Small intestine (tissue), 16 donors: ENCODE measurements around the gene TAF11L11. TPM values are rescaled to one million over a fixed set of nuclear protein-coding genes. Genes with fewer than 3 reads are reported as not detected.
"Not testable (repeated sequence)": the region's sequence is repeated elsewhere in the genome, so short reads cannot be mapped to it uniquely, and the experiment has no call there.

Source experiments
- DNase-seq, 2 donors: peaks; one replicate each; pipeline versions ENCODE4 v3.0.0 to v3.0.0-alpha.2; 2013
- FAIRE-seq: peaks from 2 replicates; lab custom pipeline; 2012; peaks lifted over from hg19 to GRCh38; lab: Jason Lieb, UNC
- H3K27ac ChIP-seq, 3 donors: one replicate each; pipeline ENCODE4 v1.5.1; 2013; ENCODE audit warnings: low read length in 2 of 3, mild to moderate bottlenecking in 2 of 3, control low read depth in 1 of 3, inconsistent platforms in 1 of 3, low read depth in 1 of 3, moderate library complexity in 1 of 3
- H3K27me3 ChIP-seq, 3 donors: one replicate each; pipeline ENCODE4 v1.6.1; 2013; ENCODE audit warnings: low read length in 3 of 3, inconsistent platforms in 1 of 3; ENCODE audit not compliant: control insufficient read depth in 3 of 3, insufficient read depth in 3 of 3
- H3K36me3 ChIP-seq, 3 donors: one replicate each; pipeline ENCODE4 v1.6.1; 2013; ENCODE audit warnings: low read length in 3 of 3, inconsistent platforms in 1 of 3, low read depth in 1 of 3, mild to moderate bottlenecking in 1 of 3, moderate library complexity in 1 of 3; ENCODE audit not compliant: control insufficient read depth in 3 of 3, insufficient read depth in 2 of 3
- H3K4me1 ChIP-seq, 3 donors: one replicate each; pipeline ENCODE4 v1.6.1; 2013; ENCODE audit warnings: low read length in 2 of 3, inconsistent platforms in 1 of 3, low read depth in 1 of 3, mild to moderate bottlenecking in 1 of 3, moderate library complexity in 1 of 3; ENCODE audit not compliant: control insufficient read depth in 3 of 3, insufficient read depth in 2 of 3
- H3K4me3 ChIP-seq, 3 donors: one replicate each; pipeline ENCODE4 v1.5.1; 2013; ENCODE audit warnings: low read length in 3 of 3, control low read depth in 1 of 3, inconsistent platforms in 1 of 3, low read depth in 1 of 3, mild to moderate bottlenecking in 1 of 3, moderate library complexity in 1 of 3
- H3K9me3 ChIP-seq, 2 donors: one replicate each; pipeline ENCODE4 v1.6.1; 2013; ENCODE audit warnings: low read depth in 1 of 2, low read length in 1 of 2; ENCODE audit not compliant: control insufficient read depth in 2 of 2, insufficient read depth in 1 of 2
- WGBS, 3 donors: extraction: QIAGEN DNeasy Blood & Tissue Kit; methylation state at CpG; one replicate each; pipeline ENCODE4 v1.1.7; 2013; 5-methylcytosine and 5-hydroxymethylcytosine counted together
- long read RNA-seq, 10 donors: transcript quantifications; one replicate each; lab custom pipeline, GENCODE V29; 2026
- polyA plus RNA-seq, 4 donors: library from polyadenylated mRNA; stranded (reverse) in 3 of 4; unstranded in 1 of 4; fragments of 200-250 nt in 3 of 4; fragments of 120-200 nt in 1 of 4; gene quantifications; one replicate each; pipeline versions ENCODE4 v1.2.1 to v1.2.3, GENCODE V29; 2013
- donor health status: healthy with polysubstance abuse.
- donor health status: control.
- donor health status: control.
- donor health status: Bipolar disorder and iron deficiency.
- donor health status: healthy.

TAF11L11 gene
- polyA plus RNA-seq = not detected
- long read RNA-seq, donor 1 = 0 reads
- long read RNA-seq, donor 2 = 0 reads
- long read RNA-seq, donor 3 = 0 reads
- long read RNA-seq, donor 4 = 0 reads
- long read RNA-seq, donor 5 = 0 reads
- long read RNA-seq, donor 6 = 0 reads
- long read RNA-seq, donor 7 = 0 reads
- long read RNA-seq, donor 8 = 0 reads
- long read RNA-seq, donor 9 = 0 reads
- long read RNA-seq, donor 10 = 0 reads

DNA sequence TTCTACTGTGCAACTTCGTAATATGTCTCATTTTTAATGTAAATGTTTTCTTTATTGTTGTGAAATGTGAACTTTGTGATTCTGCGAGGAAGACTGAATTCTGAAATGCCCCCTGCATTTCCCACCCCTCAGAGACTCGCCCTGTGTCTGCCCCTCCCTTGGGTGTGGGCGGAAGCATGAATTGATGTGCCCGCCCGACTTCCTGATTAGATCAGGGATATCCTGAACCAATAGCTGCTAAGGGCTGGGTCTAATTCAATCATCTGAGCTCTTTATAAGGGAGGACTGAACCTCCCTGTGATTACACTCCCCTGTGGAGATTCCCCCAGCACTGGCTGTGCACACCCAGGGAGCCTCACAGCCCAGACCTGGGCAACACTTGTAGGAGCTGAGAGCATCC lies at the start of gene TAF11L11:
TAF11L11 (plus strand) TSS at position 304 of the 400 bp plus-strand sequence.
- H3K36me3 ChIP-seq, FAIRE-seq, H3K4me1 ChIP-seq, H3K4me3 ChIP-seq, DNase-seq, H3K27ac ChIP-seq, H3K27me3 ChIP-seq: not testable (repeated sequence)
- 50 to 63% (median 55%) methylated on average over 6 of the region's 6 CpGs for WGBS, 3 donors
- H3K9me3 ChIP-seq = peaks cover 0 to 14% of the 10 kb centered on the region in 2 donors

DNA sequence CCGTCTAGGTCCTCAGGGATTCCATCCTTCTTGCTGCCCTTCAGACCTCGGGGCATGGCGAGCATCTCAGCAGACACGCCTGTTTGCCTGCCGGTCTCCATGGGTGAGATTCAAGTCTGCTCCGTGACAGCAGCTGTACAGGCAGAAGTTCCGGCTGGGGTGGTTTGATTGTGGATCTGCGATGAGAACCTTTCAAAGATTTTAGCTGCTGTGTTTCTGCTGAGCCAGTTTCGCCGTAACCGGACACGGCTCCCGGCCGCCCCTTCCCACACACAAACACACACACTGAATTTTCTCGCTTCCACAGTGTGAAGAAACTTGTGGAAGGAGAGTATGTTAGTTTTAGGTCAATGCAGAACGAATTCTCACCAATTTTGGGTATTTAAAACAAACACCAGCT lies 18.3 kb upstream of the TAF11L11 start, which contains the start of gene TAF11L7:
TAF11L7 (minus strand) TSS at position 101 of the 400 bp plus-strand sequence.
- H3K36me3 ChIP-seq, H3K27me3 ChIP-seq, H3K9me3 ChIP-seq, DNase-seq, H3K27ac ChIP-seq, FAIRE-seq, H3K4me3 ChIP-seq, H3K4me1 ChIP-seq: not testable (repeated sequence)
- WGBS, 3 donors = no CpG with 5 or more reads among the region's 16 CpGs

GRCh38 chr5:17590860-17591259 lies 13.1 kb upstream of the TAF11L11 start, which contains the start of gene TAF11L8:
Gene TAF11L8, minus strand, starts transcription at chr5:17590960.
- not testable (repeated sequence) for DNase-seq, H3K9me3 ChIP-seq, H3K36me3 ChIP-seq, H3K4me3 ChIP-seq, H3K27me3 ChIP-seq, H3K4me1 ChIP-seq, H3K27ac ChIP-seq, FAIRE-seq
- WGBS, 3 donors = no CpG with 5 or more reads among the region's 16 CpGs

GRCh38 chr5:17594255-17594654 lies 9.7 kb upstream of the TAF11L11 start, which contains the start of gene TAF11L9:
Gene TAF11L9, minus strand, starts transcription at chr5:17594394.
- not testable (repeated sequence) for H3K27me3 ChIP-seq, H3K4me3 ChIP-seq, FAIRE-seq, H3K27ac ChIP-seq, H3K4me1 ChIP-seq, H3K9me3 ChIP-seq, H3K36me3 ChIP-seq, DNase-seq
- WGBS, 3 donors = 94 to 97% (median 96%) methylated on average over 7 to 9 of the region's 15 CpGs

- not testable (repeated sequence) for H3K27ac ChIP-seq, DNase-seq, H3K27me3 ChIP-seq, H3K4me1 ChIP-seq, H3K4me3 ChIP-seq, FAIRE-seq, H3K36me3 ChIP-seq
- WGBS, 3 donors = no CpG with 5 or more reads among the region's 15 CpGs
- peaks cover 0 to 11% of the 10 kb centered on the region in 2 donors for H3K9me3 ChIP-seq
These were observed 6.3 kb upstream of the TAF11L11 start, which contains the start of gene TAF11L10 for GRCh38 chr5:17597728-17598127. Gene TAF11L10, minus strand, starts transcription at chr5:17597828.

GRCh38 chr5:17604951-17605350 lies 968 bp downstream of the TAF11L11 start:
- H3K36me3 ChIP-seq = no peaks in the 10 kb centered on the region
- H3K4me3 ChIP-seq = no peak overlapping the region
- no peak overlapping the region for H3K27ac ChIP-seq
- no peaks in the 10 kb centered on the region for H3K4me1 ChIP-seq
- H3K27me3 ChIP-seq = no peaks in the 10 kb centered on the region
- WGBS, 3 donors = 91 to 93% (median 92%) methylated on average over 13 to 14 of the region's 14 CpGs
- peaks cover 0 to 14% of the 10 kb centered on the region in 2 donors for H3K9me3 ChIP-seq
- DNase-seq (no peak), FAIRE-seq (no peak)

- H3K4me1 ChIP-seq, H3K4me3 ChIP-seq, H3K27ac ChIP-seq, DNase-seq, H3K36me3 ChIP-seq, FAIRE-seq, H3K27me3 ChIP-seq, H3K9me3 ChIP-seq: not testable (repeated sequence)
- WGBS, 3 donors = 85 to 90% (median 90%) methylated on average over 4 of the region's 4 CpGs
These were observed 3.5 kb downstream of the TAF11L11 start for GRCh38 chr5:17607461-17607860.

DNA sequence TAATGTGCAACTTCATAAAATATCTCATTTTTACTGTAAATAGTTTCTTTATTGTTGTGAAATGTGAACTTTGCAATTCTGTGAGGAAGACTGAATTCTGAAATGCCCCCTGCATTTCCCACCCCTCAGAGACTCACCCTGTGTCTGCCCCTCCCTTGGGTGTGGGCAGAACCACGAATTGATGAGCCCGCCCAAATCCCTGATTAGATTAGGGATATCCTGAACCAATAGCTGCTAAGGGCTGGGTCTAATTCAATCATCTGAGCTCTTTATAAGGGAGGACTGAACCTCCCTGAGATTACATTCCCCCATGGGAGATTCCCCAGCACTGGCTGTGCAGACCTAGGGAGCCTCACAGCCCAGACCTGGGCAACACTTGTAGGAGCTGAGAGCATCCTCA lies 6.1 kb downstream of the TAF11L11 start, which contains the start of gene TAF11L12:
TAF11L12 (plus strand) TSS at position 301 of the 400 bp plus-strand sequence.
- WGBS, 3 donors = 46 to 68% (median 63%) methylated on average over 2 of the region's 2 CpGs
- FAIRE-seq, DNase-seq, H3K36me3 ChIP-seq, H3K9me3 ChIP-seq, H3K4me1 ChIP-seq, H3K27me3 ChIP-seq, H3K4me3 ChIP-seq, H3K27ac ChIP-seq: not testable (repeated sequence)
